DOHH2 (cell line): ENCODE data around the gene OGG1.

Source experiments
- EZH2phosphoT487 ChIP-seq: fragments of 200-600 bp; sonication (generic); IDR thresholded peaks from 2 replicates; pipeline ENCODE4 v1.6.1; 2017; ENCODE audit warnings: borderline replicate concordance, mild to moderate bottlenecking, antibody characterized with exemption, low read length, moderate library complexity, mixed read lengths
- TF ChIP-seq, protein P1 (sequence below): fragments of 200-600 bp; sonication (generic); IDR thresholded peaks from one replicate; pipeline ENCODE4 v1.5.1; 2014; ENCODE audit warnings: antibody characterized with exemption, mild to moderate bottlenecking, low read depth, low read length; ENCODE audit not compliant: poor library complexity, severe bottlenecking

DNA sequence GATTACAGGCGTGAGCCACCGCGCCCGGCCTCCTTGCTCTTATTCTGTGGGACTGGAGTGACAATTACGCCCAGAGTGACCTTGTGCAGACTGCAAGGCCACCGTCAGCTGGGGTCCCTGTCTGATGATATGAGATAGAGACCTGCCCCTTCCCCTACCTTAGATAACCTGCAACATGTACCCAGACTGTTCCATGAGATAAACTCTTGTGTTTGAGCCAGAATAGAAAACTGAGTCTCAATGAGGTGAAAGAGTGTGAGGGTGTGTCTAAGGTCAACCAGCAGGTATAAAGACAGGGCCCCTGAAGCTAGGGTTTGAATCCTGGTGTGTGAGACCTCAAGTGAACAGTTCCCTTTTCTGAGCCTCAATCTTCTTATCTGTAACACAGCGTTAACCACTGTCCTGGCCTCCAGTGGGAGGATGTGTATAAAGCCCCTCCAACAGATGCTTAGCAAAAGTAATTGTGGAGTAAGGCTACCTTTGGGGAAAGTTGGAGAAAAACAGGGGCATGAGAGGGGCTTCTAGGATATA is 36.5 kb downstream of the OGG1 start:
- TF ChIP-seq, protein P1, sequence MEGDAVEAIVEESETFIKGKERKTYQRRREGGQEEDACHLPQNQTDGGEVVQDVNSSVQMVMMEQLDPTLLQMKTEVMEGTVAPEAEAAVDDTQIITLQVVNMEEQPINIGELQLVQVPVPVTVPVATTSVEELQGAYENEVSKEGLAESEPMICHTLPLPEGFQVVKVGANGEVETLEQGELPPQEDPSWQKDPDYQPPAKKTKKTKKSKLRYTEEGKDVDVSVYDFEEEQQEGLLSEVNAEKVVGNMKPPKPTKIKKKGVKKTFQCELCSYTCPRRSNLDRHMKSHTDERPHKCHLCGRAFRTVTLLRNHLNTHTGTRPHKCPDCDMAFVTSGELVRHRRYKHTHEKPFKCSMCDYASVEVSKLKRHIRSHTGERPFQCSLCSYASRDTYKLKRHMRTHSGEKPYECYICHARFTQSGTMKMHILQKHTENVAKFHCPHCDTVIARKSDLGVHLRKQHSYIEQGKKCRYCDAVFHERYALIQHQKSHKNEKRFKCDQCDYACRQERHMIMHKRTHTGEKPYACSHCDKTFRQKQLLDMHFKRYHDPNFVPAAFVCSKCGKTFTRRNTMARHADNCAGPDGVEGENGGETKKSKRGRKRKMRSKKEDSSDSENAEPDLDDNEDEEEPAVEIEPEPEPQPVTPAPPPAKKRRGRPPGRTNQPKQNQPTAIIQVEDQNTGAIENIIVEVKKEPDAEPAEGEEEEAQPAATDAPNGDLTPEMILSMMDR, result no peak
- TF ChIP-seq EZH2phosphoT487, result no peak
